GM18867 (cell line): ENCODE data around the gene HSD3B7.

ENCODE experiments used
- ATAC-seq: cut with Tn5 transposase; IDR thresholded peaks from one replicate; pipeline ENCODE4 v1.9.1; 2021; ENCODE audit warnings: mild to moderate bottlenecking, moderate library complexity; ENCODE audit not compliant: unreplicated experiment

The HSD3B7 gene

GRCh38 chr16:30956601-30957455 is 28.2 kb upstream of the HSD3B7 start:
- peak; percentile 46 for ATAC-seq

DNA sequence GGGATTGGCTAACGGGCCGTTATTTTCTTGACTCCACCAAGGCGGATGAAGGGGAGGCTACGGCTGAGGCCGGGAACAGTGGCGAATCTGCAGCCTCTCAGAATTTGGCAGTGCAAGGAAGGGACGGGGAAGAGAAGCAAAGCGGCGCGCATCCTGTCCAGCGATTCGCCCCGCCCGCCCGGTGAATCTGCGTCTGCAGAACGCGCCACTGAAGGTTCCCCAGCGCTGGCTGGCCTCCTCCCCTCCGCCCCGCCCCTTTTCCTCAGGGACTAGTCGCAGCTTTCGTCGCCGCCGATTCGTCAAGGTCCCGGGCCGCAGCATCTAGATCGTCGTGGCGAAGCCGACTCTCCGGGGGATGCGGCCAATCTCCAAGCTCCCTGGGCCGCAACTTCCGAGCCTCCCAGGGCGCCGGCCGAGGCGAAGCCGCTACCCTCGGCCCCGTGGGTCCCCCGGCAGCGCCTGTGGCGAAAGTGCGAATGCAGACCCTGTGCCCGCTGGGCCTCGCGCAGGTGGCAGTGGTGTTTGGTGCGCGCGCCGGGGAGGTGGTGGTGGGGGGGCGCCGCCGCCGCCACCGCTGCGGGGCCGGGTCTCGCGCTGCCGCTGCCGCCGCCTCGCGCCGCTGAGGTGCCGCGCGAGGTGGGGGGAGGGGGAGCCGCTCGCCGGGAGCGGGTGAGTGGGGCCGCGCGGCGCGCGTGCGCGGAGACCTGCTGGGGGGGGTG is 27.4 kb upstream of the HSD3B7 start, which contains the start of gene SETD1A:
SETD1A (plus strand) TSS at position 299 of the 719 bp plus-strand sequence. CDS start 978 bp downstream, outside the sequence.
- ATAC-seq: peak; percentile 66

DNA sequence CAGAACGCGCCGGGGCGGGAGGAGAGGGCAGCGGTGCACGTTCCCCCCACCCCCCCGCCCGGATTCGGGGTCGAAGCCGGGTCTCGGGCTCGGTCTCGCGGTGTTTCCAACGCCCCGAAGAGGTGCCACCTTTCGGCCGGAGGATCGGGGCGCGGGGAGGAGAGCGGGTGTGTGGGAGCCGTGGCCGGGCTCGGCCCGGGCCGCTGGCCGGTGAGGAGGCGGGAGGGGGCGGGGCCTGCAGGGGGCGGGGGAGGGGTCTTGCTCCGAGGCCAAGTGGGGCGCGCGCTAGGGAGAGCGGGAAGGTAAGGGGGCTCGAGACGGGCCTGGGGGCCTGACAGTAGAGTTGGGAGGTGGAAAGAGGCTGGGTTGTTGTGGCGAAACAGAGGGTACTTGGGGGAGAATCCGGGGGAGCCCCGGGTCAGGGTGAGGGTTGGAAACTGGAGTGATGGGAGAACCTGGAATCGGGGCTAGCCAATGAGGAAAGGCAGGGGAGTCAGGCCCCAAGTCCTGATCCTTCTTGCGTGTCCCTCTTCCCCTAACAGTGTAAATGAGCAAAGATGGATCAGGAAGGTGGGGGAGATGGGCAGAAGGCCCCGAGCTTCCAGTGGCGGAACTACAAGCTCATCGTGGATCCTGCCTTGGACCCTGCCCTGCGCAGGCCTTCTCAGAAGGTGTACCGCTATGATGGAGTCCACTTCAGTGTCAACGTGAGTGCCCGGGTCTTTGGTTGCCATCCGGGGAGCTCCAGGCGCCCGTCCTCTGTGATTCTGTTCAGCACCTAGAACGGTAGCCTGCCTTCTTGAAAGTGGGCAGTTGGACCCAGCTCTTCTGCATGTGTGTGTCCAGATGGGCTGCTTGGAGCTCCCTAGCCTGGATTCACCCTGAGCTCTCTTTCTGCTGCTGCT is 26.6 kb upstream of the HSD3B7 start:
- peak; percentile 28 for ATAC-seq

DNA sequence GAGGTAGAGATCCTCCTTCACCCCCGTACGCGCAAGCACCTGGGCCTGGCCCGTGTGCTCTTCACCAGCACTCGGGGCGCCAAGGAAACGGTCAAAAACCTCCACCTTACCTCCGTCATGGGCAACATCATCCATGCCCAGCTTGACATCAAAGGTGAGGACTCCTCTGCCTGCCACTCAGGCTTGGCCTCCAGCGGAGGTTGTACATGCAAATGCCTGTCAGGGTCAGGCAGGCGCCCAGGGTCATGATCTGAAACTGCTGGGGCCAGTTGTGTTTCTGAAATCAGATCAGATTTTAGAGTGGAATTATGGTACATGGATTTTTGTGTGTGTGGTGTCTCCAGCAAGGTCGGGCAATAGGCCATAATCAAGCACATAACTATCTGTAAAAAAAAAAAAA is 23.6 kb upstream of the HSD3B7 start:
- no peak for ATAC-seq

DNA sequence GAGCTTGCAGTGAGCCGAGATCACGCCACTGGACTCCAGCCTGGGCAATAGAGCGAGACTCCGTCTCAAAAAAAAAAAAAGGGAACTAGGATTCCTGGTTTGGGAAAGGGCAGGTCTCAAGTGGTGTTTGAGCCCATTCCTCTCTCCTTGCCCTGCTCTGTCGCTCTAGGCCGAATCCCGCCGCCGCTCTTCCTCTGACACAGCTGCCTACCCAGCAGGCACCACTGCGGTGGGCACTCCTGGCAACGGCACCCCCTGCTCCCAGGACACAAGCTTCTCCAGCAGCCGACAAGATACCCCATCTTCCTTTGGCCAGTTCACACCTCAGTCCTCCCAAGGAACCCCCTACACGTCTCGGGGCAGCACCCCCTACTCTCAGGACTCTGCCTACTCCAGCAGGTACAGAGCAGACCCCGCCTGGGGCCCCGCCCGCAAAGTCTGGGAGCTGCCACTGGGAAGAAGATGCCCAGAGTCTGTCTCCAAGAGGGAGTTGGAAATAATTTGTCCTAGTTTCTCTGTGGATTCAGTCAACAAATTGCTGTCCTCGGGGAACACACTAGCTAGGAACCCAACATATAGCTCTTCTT is 21.0 kb upstream of the HSD3B7 start:
- no peak for ATAC-seq

- no peak for ATAC-seq
Measured at GRCh38 chr16:30964574-30965226, 20.3 kb upstream of the HSD3B7 start.

GRCh38 chr16:30965436-30965835 is 19.6 kb upstream of the HSD3B7 start:
- ATAC-seq: no peak

DNA sequence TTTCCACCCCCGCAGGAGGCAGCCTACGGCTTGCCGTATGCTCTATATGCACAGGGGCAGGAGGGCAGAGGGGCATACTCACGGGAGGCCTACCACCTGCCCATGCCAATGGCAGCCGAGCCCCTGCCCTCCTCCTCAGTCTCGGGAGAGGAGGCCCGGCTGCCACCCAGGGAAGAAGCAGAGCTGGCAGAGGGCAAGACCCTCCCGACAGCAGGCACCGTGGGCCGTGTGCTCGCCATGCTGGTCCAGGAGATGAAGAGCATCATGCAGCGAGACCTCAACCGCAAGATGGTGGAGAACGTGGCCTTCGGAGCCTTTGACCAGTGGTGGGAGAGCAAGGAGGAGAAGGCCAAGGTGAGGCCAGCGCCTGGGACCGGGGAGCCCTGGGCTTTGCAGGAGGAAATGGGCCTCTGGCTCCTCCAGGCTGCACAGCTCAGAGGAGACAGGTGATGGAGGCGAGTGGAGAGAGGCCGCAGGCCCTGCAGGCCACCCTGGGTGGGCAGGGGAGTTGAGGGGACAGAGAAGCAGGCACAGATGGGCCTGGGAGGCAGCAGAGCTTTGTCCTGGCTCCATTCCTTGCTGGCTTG is 18.9 kb upstream of the HSD3B7 start:
- ATAC-seq: no peak

DNA sequence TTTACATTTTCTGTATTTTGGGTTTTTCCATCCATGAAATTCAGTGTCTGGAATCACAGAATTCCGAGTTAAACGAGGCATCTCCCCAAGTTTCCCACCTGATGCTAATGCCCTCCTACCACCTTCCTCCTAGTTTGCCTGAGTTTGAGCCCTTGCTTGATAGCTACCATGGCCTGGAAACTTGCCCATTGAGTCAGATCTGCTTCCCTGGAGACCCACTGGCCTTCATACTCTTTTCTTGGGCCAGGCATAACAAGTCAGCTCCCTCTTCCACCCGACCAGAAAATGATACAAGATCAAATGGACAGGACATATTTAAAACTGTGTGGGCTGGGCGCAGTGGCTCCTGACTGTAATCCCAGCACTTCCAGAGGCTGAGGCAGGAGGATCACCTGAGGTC is 17.2 kb upstream of the HSD3B7 start:
- no peak for ATAC-seq

DNA sequence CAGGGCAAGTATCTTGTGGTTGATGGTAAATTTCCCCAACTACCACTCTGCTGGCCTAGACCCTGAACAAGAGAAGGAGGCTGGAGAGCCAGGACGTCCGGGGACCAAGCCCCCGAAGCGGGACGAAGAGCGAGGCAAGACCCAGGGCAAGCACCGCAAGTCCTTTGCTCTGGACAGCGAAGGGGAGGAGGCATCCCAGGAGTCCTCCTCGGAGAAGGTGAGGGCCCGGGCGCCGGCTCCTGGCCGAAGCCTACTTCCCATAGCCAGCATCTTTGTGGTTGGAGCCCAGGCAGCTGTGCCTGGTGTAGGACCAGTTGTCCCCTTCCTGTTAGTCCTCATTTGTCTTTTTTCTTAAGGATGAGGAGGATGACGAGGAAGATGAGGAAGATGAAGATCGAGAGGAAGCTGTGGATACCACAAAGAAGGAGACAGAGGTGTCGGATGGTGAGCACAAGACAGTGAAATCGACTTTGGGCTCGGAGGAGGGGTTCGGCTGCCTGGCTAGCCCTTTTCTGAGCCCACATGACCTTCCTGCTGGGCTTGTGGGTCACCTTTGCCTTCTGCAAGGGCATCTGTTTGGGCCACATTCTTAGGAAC is 15.7 kb upstream of the HSD3B7 start:
- no peak for ATAC-seq

DNA sequence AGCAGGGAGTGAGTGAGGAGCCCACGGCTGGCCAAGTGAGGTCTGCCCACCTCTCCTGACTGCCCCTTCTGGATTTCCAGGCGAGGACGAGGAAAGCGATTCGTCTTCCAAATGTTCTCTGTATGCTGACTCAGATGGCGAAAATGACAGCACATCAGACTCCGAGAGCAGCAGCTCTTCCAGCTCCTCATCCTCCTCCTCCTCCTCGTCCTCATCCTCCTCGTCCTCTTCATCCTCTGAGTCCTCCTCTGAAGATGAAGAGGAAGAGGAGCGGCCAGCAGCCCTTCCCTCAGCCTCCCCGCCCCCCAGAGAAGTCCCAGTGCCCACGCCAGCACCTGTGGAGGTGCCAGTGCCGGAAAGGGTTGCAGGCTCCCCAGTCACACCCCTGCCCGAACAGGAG is 13.7 kb upstream of the HSD3B7 start:
- no peak for ATAC-seq

GRCh38 chr16:30972872-30973271 is 12.1 kb upstream of the HSD3B7 start:
- ATAC-seq: no peak

GRCh38 chr16:30974348-30974747 is 10.7 kb upstream of the HSD3B7 start:
- no peak for ATAC-seq

- no peak for ATAC-seq
Measured at GRCh38 chr16:30976486-30976885, 8.5 kb upstream of the HSD3B7 start.

DNA sequence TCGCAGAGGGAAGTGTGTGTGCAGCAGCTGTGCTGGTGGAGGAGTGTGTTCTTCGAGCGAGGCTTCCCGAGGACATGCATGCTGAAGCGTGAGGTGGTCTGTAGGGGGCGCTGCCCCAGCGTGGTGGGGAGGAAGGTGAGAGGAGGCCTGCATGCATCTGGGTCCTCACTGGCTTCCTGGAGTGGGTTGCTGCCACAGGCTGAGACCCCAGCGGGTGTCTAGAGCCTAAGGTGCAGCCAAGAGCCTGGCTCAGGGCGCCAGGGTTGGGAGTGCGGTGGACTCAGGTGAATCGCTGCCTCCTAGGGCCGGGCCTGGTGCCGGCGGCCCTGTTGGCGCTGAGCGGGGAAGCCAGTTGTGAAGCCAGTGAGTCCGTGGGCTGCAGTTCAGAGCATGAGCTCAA is 7.5 kb upstream of the HSD3B7 start:
- ATAC-seq: no peak

- no peak for ATAC-seq
Measured at GRCh38 chr16:30979170-30980022, 5.6 kb upstream of the HSD3B7 start.

- ATAC-seq: no peak
Measured at GRCh38 chr16:30980023-30980371, 5.0 kb upstream of the HSD3B7 start.

DNA sequence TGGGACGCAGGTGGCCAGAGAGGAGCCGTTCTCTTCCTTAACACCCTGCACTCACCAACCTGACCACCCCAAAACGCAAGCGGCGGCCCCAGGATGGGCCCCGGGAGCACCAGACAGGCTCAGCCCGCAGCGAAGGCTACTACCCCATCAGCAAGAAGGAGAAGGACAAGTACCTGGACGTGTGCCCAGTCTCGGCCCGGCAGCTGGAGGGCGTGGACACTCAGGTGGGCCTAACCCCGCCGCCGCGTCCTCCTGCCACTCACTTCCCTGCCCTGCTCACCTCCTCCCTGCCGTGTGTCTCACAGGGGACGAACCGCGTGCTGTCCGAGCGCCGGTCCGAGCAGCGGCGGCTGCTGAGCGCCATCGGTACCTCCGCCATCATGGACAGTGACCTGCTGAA is 4.6 kb upstream of the HSD3B7 start:
- no peak for ATAC-seq

GRCh38 chr16:30980959-30981358 is 4.0 kb upstream of the HSD3B7 start:
- no peak for ATAC-seq
